Umbilical cord (tissue), 2 donors: Measurements from ENCODE around the gene TOP2B. TPM values are rescaled to one million over a fixed set of nuclear protein-coding genes. Genes with fewer than 3 reads are reported as not detected.

Experiments
- DNase-seq: peaks from one replicate; pipeline ENCODE4 v3.0.0-alpha.2; 2015; ENCODE audit warnings: low spot score
- total RNA-seq: library from RNA; depleted of rRNA; stranded (reverse); fragments of >200 nt; gene quantifications from one replicate; pipeline ENCODE4 v1.2.3, GENCODE V29; 2014; ENCODE audit warnings: low replicate concordance; ENCODE audit not compliant: insufficient read depth

The TOP2B gene
- total RNA-seq, 1 donor from 2014 or later = 106 TPM

- no peak for DNase-seq
Observed at GRCh38 chr3:25673738-25674298, 9.1 kb upstream of the TOP2B start.

DNA sequence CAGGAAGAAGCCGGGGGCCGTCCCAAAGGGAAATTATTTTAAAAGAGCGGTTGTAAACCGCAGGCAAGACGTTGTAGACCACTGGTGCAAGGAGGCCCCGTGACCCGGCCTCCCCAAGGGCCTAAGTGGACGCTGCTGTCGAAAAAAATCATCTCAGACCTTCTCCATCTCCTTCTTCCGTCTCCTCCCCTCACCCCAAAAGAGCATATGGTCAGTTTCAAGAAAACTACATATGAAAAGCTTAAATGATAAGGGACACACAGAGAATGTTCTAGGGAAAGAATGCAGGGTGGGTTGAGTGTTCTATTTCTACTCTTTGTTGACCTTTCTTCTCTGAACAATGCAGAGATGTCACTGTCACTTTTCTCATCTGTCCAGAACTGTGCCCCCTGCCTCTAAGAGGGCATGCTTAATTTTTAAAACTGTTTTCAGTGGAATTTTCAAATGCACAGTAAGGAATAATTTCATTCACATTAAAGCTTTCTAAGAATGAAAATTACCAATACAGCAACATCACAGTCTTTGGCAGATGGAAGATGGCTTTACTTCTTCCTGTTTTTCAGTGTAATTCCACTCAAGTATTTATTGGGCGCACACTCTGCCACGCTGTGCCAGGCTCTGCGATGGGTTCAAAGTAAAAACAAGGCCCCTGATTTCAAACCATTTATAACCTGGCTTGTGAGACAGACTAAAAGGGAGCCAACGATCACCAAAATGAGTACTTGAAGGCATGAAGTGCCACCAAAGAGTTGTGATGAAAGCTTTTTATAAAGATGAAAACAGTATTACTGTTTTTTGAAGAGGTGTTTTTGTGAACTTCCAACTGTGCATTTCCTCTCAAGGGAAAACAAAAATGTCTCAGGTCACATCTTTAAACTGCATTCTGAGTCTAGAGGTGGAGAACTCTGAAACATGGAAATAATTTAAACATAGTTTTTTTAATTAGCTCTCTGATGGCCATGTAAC, 891 bp upstream of the TOP2B start:
- no peak for DNase-seq

DNA sequence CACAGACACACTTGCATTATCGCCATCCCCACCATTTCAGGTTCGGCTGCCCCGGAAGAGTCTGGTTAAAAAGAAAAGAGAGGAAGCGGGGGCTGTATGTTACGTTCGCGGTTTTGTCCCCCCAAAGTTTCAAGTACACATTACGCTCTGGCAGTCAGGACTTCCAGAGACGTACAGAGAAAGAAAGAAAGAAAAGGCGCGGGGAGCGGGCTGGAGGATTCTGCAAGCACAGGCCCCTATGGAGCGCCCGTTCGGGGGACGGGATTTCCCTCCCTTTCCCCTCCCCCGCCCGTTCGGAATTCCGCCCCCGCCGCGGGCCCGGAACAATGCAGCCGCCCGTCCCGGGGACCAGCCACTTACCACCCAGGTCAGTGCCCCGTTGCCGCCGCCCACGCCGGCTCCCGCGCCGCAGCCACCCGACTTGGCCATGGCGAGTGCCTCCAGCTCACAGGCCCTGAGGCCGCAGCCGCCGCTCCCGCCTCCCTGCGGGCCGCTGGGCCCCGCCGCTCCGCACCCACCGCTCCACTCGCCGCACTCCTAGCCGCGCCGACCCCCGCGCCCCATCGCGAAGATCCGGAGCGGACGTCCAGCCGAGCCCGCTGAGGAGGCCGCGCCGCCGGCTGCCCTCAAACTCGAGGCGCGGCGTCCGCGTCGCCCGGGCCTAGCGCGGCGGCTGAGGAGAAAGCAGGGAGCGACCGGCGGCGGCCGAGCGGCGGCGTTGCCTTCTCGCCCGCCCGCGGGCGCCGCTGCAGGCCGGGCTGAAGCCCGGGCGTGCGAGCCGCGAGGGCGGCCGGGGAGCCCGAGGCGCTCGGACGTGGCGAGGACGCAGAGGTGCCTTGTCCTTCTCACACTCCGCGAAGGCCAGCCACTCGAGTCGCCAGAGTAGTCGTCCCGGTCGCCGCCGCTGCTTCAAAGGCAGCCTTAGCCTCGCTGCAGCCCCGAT, 567 bp downstream of the TOP2B start:
- peak; percentile 68 for DNase-seq

DNA sequence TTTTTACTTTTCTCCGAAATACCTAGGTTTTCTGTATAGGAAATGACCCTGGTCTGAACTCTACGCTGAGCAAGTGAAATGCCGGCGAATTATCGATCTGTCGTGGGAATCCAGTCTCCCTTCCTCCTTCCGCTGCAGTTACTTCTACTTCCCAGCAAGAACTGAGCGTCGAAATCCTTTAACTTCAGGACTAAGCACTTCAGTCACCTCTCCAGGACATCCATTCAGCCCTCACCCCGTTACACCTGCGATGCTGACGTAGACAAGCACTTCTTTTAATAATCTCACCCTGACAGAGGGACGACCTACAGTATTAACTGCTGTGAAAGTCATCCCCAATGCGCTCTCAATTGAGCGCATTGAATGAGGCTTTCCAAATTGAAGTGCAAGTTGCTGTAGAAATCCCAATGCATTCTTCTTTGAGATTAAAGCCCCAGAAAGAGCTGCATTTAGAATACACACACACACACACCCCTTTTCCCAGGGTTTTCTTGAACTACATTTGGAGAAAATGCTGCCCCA, 1.3 kb downstream of the TOP2B start:
- DNase-seq = no peak

GRCh38 chr3:25662736-25663320, 1.9 kb downstream of the TOP2B start:
- no peak for DNase-seq

DNA sequence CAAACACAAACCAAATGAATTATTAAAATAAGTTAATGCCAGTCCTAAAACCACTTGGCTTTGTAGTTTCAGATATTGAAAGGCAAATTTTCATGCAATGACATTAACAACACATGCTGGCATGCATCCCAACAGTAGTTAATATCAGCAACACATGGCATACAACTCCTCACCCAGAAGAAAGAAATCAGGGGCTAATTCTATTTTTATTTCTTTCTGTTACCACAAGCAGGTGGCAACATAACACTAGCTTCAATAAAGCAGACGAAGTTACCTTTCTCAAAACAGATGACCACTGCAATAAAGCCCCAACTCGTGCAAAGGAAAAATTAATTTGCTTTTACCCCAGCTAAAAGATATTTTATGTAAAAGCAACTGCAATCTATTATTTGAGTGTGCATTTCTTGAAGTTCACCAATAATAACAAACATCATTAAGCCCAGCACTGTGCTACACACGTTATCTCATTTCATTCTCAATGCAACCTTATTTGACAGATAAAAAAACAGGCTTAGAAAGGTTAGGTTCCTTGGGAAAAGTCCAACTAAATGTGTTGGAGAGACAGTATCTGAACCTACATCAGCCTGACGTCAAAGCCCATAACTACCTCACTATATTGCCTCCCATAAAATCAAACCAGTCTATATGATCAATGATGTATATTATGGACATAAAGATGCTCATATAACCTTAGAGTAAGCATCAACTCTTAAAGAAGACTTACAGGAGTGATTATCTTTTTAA, 2.8 kb downstream of the TOP2B start:
- no peak for DNase-seq

- no peak for DNase-seq
Observed at GRCh38 chr3:25658836-25659235, 5.9 kb downstream of the TOP2B start.

GRCh38 chr3:25657293-25657692, 7.4 kb downstream of the TOP2B start:
- DNase-seq = no peak

- DNase-seq = no peak
Observed at GRCh38 chr3:25655659-25656058, 9.0 kb downstream of the TOP2B start.

- DNase-seq = no peak
Observed at GRCh38 chr3:25654576-25654975, 10.1 kb downstream of the TOP2B start.

- DNase-seq = no peak
Observed at GRCh38 chr3:25653322-25653721, 11.4 kb downstream of the TOP2B start.

DNA sequence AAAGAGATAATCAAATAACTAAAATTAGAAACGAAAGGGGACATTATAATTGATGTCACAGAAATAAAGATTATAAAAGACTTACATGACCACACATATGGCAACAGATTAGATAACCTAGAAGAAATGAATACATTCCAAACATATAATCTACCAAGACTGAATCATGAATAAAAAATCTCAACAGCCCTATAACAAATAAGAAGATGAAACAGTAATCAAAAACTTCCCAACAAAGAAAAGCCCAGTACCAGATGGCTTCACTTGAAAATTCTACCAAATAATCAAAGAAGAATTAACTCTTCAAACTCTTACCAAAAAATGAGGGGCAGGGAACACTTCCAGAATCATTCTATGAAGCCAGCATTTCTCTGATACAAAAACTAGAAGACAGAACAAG, 11.8 kb downstream of the TOP2B start:
- DNase-seq = no peak

- DNase-seq = no peak
Observed at GRCh38 chr3:25648925-25649830, 15.5 kb downstream of the TOP2B start.

- DNase-seq = peak; percentile 70
Observed at GRCh38 chr3:25648107-25648535, 16.6 kb downstream of the TOP2B start.

GRCh38 chr3:25635038-25635437, 29.7 kb downstream of the TOP2B start:
- DNase-seq = no peak

DNA sequence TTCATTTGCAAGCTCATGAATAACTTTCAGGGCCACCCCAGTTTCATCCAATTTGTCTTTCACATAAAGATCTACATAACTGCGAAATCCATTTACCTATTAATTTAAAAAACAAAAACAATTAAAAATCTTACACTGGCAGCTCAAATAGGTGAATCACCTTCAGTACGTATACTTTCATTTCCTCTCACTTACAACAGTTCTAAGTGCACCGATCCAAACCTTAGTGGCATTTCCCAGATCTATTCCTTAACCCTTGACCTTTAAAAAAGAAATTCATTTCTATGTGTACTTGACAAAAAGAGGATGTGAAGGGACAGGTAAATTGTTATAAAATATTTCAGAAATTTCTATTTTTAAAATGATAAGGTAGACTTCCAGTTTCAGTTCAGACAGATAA, 30.8 kb downstream of the TOP2B start:
- no peak for DNase-seq

DNA sequence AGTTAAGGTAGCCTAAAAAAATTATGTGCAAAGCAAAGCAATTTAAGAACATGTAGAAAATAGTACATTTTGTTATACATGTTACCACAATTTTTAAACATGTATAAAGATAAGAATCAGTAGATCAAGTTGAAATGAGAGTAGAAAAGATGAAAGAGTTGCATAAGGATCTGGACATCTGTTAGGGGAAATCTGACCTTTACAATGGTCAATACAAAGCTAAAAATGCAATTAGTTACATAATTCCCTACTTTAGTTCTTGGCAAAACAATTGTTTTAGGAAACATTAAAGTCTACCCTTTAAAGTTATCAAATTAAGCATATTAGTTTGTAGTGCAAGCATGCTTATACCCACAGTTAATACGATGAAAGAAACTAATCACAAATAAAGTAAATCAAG, 32.7 kb downstream of the TOP2B start:
- no peak for DNase-seq

GRCh38 chr3:25621087-25621486, 43.6 kb downstream of the TOP2B start:
- DNase-seq = no peak

DNA sequence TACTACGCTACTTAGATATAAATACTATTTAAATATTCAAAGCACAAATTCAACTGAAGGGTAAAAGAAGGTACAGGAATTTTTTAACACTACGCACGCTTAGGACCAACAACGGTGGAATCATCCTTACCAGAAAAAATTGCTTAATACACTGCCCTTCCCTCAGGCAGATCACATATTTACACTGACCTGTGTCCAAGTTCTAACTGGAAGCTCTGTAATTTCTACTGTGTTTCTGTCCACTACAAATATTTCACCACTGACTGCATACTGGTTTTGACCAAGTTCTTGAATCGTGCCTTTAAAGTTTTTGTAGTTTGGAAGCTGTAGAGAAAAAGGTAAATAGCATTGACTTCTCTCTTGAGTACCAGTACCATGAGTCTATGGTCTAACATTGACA, 44.2 kb downstream of the TOP2B start:
- no peak for DNase-seq

DNA sequence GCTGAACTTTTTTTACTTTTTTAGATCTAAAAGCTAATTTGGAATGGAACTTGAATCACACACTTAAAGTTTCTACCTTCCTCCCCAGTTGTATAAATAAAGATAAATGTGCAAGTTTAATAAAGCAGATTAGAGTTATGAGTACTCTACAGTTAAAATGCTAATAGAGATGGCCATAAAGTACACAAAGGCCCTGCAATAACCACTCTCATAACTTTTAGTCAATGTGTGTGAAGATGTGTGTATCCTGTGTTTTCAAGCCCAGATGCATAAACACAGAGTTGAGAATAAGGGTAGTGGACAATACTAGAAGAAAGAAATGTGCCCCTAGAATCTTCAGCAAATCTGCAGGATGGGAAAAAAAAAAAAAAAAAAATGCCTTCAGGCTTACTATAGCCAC, 45.3 kb downstream of the TOP2B start:
- no peak for DNase-seq
